Body of pancreas (tissue), 4 donors: ENCODE results near the gene SNX22. TPM values are rescaled to one million over a fixed set of nuclear protein-coding genes. Genes with fewer than 3 reads are reported as not detected.

Source experiments
- ATAC-seq: fragments of 150-250 bp; one replicate; pipeline ENCODE4 v1.9.1; 2016
- DNase-seq, 4 donors: peaks; one replicate each; pipeline ENCODE4 v3.0.0-alpha.2; 2019
- H3K27ac ChIP-seq, 4 donors: fragments of 200-600 bp; sonication (generic); 1 replicate in 3 of 4; 2 replicates in 1 of 4; pipeline versions ENCODE4 v1.5.1 to v1.6.1; 2016 to 2019; ENCODE audit warnings: mild to moderate bottlenecking in 1 of 4, mixed read lengths in 1 of 4, moderate library complexity in 1 of 4
- H3K27me3 ChIP-seq, 2 donors: fragments of 200-600 bp; sonication (generic); one replicate each; pipeline ENCODE4 v1.6.0; 2016; ENCODE audit warnings: mild to moderate bottlenecking in 1 of 2
- H3K36me3 ChIP-seq, 2 donors: fragments of 200-600 bp; sonication (generic); replicated peaks in 1 of 2; 2 replicates each; pipeline ENCODE4 v1.5.1; 2016; ENCODE audit warnings: low read depth in 2 of 2; ENCODE audit not compliant: insufficient read depth in 1 of 2
- H3K4me1 ChIP-seq: fragments of 200-600 bp; sonication (generic); one replicate; pipeline ENCODE4 v1.6.0; 2016
- H3K4me3 ChIP-seq, 2 donors: fragments of 200-600 bp; sonication (generic); 1 replicate in 1 of 2; 2 replicates in 1 of 2; pipeline ENCODE4 v1.5.1; 2016 to 2019
- H3K9me3 ChIP-seq, 3 donors: fragments of 200-600 bp; sonication (generic); 1 replicate in 2 of 3; 2 replicates in 1 of 3; pipeline ENCODE4 v1.5.1; 2016
- POLR2A ChIP-seq, 3 donors: fragments of 450-650 bp; IDR thresholded peaks; one replicate each; pipeline ENCODE4 v1.6.1; 2016; ENCODE audit warnings: antibody characterized with exemption in 3 of 3, mild to moderate bottlenecking in 2 of 3
- WGBS, 2 donors: methylation state at CpG; one replicate each; pipeline ENCODE4 v1.1.5; 2017; 5-methylcytosine and 5-hydroxymethylcytosine counted together
- intact Hi-C: fragments of 100-400 bp; cut with DNase I; formaldehyde crosslinking; loops from one replicate; pipeline ENCODE4 v1.15.1; 2023
- total RNA-seq, 2 donors: library from RNA; depleted of rRNA; stranded (reverse); fragments of >200 nt; gene quantifications; one replicate each; pipeline ENCODE4 v1.1.0, GENCODE V29; 2016
- TF ChIP-seq, protein P1 (sequence below), 7 experiments: fragments of 450-650 bp in 4 of 7; fragments of 200-600 bp in 3 of 7; sonication (generic) in 3 of 7; IDR thresholded peaks; one replicate each; pipeline ENCODE4 v1.5.1; 2016 to 2019; ENCODE audit warnings: antibody characterized with exemption in 7 of 7

Gene SNX22
- total RNA-seq, 2 donors from 2014 or later: under 0.01 to 0.78 TPM

GRCh38 chr15:64133623-64134344, 17.7 kb upstream of the SNX22 start:
- no peaks in the 10 kb centered on the region for H3K4me1 ChIP-seq
- H3K27me3 ChIP-seq: no peaks in the 10 kb centered on the region
- 91 to 95% methylated on average over 10 of the region's 10 CpGs for WGBS, 2 donors
- no peak overlapping the region for H3K27ac ChIP-seq
- intact Hi-C loops: no loop called here
- H3K9me3 ChIP-seq: no peaks in the 10 kb centered on the region
- ATAC-seq (no peak), DNase-seq (no peak)
- H3K36me3 ChIP-seq: peaks cover 16 to 57% of the 10 kb centered on the region in 2 donors
- H3K4me3 ChIP-seq: no peak overlapping the region
- TF ChIP-seq, protein P1, sequence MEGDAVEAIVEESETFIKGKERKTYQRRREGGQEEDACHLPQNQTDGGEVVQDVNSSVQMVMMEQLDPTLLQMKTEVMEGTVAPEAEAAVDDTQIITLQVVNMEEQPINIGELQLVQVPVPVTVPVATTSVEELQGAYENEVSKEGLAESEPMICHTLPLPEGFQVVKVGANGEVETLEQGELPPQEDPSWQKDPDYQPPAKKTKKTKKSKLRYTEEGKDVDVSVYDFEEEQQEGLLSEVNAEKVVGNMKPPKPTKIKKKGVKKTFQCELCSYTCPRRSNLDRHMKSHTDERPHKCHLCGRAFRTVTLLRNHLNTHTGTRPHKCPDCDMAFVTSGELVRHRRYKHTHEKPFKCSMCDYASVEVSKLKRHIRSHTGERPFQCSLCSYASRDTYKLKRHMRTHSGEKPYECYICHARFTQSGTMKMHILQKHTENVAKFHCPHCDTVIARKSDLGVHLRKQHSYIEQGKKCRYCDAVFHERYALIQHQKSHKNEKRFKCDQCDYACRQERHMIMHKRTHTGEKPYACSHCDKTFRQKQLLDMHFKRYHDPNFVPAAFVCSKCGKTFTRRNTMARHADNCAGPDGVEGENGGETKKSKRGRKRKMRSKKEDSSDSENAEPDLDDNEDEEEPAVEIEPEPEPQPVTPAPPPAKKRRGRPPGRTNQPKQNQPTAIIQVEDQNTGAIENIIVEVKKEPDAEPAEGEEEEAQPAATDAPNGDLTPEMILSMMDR (IDR thresholded peaks at IDR 0.05): no peak
- TF ChIP-seq POLR2A (IDR thresholded peaks at IDR 0.05): no peak

DNA sequence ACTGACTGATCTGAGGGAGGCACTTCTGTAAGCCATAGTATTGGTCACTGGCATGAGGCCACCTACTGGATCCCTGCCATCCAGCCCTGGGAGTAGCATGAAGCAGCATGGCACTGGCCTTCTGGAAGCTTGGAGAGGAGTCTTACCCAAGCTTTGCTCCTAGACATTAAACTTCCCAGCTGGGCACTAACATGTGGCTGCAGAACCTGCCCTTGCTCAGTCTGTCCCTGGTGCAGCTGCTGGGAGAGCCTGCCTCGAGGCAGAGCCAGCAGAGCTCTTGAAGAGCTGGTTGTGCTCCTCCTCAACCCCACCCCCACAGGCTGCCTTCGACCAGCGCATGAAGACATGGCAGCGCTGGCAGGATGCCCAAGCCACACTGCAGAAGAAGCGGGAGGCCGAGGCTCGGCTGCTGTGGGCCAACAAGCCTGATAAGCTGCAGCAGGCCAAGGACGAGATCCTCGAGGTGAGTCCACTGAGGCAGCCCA, 17.1 kb upstream of the SNX22 start:
- Histone ChIP-seq H3K4me1 (no peaks in the 10 kb centered on the region), H3K9me3 (no peaks in the 10 kb centered on the region), H3K27me3 (no peaks in the 10 kb centered on the region), H3K4me3 (no peak overlapping the region), H3K36me3 (peaks cover 16 to 57% of the 10 kb centered on the region in 2 donors), H3K27ac (no peak overlapping the region)
- intact Hi-C loops: no loop called here
- WGBS, 2 donors: 40 to 62% methylated on average over 1 to 9 of the region's 9 CpGs
- no peak for ATAC-seq
- TF ChIP-seq, protein P1 (IDR thresholded peaks at IDR 0.05): no peak
- TF ChIP-seq POLR2A (IDR thresholded peaks at IDR 0.05): no peak
- peak; percentile 42 to 74 (median 60) for DNase-seq

DNA sequence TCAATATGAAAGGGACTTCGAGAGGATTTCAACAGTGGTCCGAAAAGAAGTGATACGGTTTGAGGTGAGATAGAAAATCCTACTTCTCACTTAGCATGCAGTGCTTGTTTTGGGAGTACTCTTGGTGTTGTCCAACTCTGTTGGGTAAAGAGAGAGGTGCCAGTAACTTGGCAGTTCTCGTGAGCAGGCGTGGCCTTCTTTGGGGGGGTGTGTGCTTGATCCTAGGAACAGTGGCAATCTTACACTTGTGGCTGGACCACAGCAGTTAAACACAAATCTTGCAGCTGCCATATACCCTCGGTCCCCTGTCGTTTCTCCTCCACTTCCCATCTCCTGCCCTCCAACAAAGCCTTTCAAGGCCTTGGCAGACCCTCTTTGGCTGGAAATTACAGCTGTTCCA, 15.2 kb upstream of the SNX22 start:
- peaks cover 10 to 43% of the 10 kb centered on the region in 2 donors for H3K36me3 ChIP-seq
- WGBS, 2 donors: 85 to 88% methylated on average over 7 of the region's 7 CpGs
- no peak overlapping the region for H3K27ac ChIP-seq
- intact Hi-C loops: no loop called here
- DNase-seq (no peak), ATAC-seq (no peak)
- no peaks in the 10 kb centered on the region for H3K9me3 ChIP-seq
- no peaks in the 10 kb centered on the region for H3K4me1 ChIP-seq
- H3K27me3 ChIP-seq: no peaks in the 10 kb centered on the region
- no peak overlapping the region for H3K4me3 ChIP-seq
- TF ChIP-seq, protein P1 (IDR thresholded peaks at IDR 0.05): no peak
- no peak for TF ChIP-seq POLR2A (IDR thresholded peaks at IDR 0.05)

DNA sequence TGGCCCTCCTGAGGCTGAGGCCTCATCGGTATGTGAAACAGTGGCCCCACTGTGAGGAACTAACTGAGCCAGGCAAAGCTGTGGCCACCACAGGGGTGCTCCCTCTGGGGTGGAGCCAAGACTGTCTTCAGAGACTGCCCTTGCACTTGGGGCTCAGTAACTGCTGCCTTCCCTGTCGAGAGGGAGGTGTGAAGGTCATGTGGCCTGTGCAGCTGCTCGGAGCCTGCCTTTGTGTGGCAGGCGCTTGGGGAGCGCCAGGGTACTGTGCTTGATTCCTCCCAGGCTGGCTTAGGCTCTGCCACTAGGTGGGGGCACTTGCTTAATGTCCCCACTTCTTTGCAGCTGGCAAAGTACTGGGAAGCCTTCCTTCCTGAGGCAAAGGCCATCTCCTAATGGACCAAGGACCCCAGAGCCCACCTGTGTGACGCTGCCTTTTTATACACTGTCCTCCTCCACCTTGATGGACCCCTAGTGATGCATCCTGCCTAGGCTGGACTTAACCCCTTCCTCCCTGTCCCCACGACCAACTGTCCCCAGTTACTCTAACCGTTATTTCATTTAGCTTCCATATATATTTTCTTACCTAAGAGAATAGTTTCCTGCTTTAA, 14.2 kb upstream of the SNX22 start:
- intact Hi-C loops: no loop called here
- H3K36me3 ChIP-seq: peaks cover 10 to 33% of the 10 kb centered on the region in 2 donors
- no peaks in the 10 kb centered on the region for H3K9me3 ChIP-seq
- no peaks in the 10 kb centered on the region for H3K4me1 ChIP-seq
- no peak overlapping the region for H3K27ac ChIP-seq
- TF ChIP-seq POLR2A (IDR thresholded peaks at IDR 0.05): no peak
- TF ChIP-seq, protein P1 (IDR thresholded peaks at IDR 0.05): peak in 1 of 7 experiments; percentile 7
- WGBS, 2 donors: 48 to 70% methylated on average over 5 to 8 of the region's 8 CpGs
- no peaks in the 10 kb centered on the region for H3K27me3 ChIP-seq
- no peak for DNase-seq
- no peak for ATAC-seq
- H3K4me3 ChIP-seq: no peak overlapping the region
